Endothelial cell of umbilical vein (primary cell): ENCODE measurements around the gene HBQ1. TPM values are rescaled to one million over a fixed set of nuclear protein-coding genes. Genes with fewer than 3 reads are reported as not detected.

Source experiments
- BruUV-seq: library from RNA; stranded (reverse); fragments of 400-500 nt; replicated peaks from 2 replicates; lab custom pipeline; 2021; lab: Mats Ljungman, UMichigan
- CTCF ChIA-PET: fragments of 300-600, 350-600 bp; sonication (Branson Sonifier 250); formaldehyde crosslinking; loops from one replicate; lab custom pipeline; 2021; ENCODE audit warnings: antibody characterized with exemption, inconsistent platforms; lab: Charles Lee
- POLR2A ChIA-PET: fragments of 300-600, 350-600 bp; sonication (Branson Sonifier 250); formaldehyde crosslinking; loops from one replicate; lab custom pipeline; 2021; ENCODE audit warnings: antibody characterized with exemption, inconsistent platforms; lab: Charles Lee
- DNase-seq: peaks from one replicate; pipeline ENCODE4 v3.0.0-alpha.2; 2011; ENCODE audit warnings: low read depth, low spot score
- FAIRE-seq: peaks from 2 replicates; lab custom pipeline; 2011; peaks lifted over from hg19 to GRCh38; lab: Jason Lieb, UNC
- H2AFZ ChIP-seq: 2 replicates; pipeline ENCODE4 v1.6.0; 2012; ENCODE audit warnings: low read depth, low read length, control low read depth, inconsistent platforms
- H3K27ac ChIP-seq: 2 replicates; pipeline ENCODE4 v1.5.1; 2011; ENCODE audit warnings: low read depth, mild to moderate bottlenecking, control low read depth, low read length, moderate library complexity; ENCODE audit not compliant: insufficient read depth
- H3K27me3 ChIP-seq, 2 experiments: 2 replicates each; pipeline versions ENCODE4 v1.6.0 to v1.6.1; 2011; ENCODE audit warnings: low read length in 2 of 2, mixed read lengths in 1 of 2; ENCODE audit not compliant: control insufficient read depth in 2 of 2, insufficient read depth in 2 of 2
- H3K36me3 ChIP-seq, 2 experiments: 2 replicates in 1 of 2; 3 replicates in 1 of 2; pipeline ENCODE4 v1.5.1; 2011; ENCODE audit warnings: low read length in 2 of 2, mild to moderate bottlenecking in 1 of 2, moderate library complexity in 1 of 2; ENCODE audit not compliant: control insufficient read depth in 2 of 2, insufficient read depth in 2 of 2; ENCODE audit errors: extremely low read depth in 1 of 2
- H3K4me1 ChIP-seq: 3 replicates; pipeline ENCODE4 v1.5.1; 2011; ENCODE audit warnings: mild to moderate bottlenecking, low read length; ENCODE audit not compliant: control insufficient read depth, insufficient read depth; ENCODE audit errors: extremely low read depth
- H3K4me2 ChIP-seq: 2 replicates; pipeline ENCODE4 v1.6.1; 2011; ENCODE audit warnings: low read length, control low read depth, mixed read lengths; ENCODE audit not compliant: insufficient read depth
- H3K4me3 ChIP-seq, 3 experiments: fragments of 200-600 bp in 1 of 3; sonication (generic), shearing (Covaris generic) in 1 of 3; replicated peaks in 1 of 3; 2 replicates each; pipeline ENCODE4 v1.5.1; 2011 to 2016; ENCODE audit warnings: control low read depth in 3 of 3, low read length in 3 of 3, mild to moderate bottlenecking in 2 of 3, inconsistent platforms in 1 of 3, low read depth in 1 of 3, moderate library complexity in 1 of 3; ENCODE audit not compliant: insufficient read depth in 1 of 3
- H3K79me2 ChIP-seq: 2 replicates; pipeline ENCODE4 v1.6.0; 2012; ENCODE audit warnings: low read length, inconsistent platforms; ENCODE audit not compliant: control insufficient read depth, insufficient read depth
- H3K9ac ChIP-seq: replicated peaks from 2 replicates; pipeline ENCODE3; 2011; ENCODE audit warnings: low read length, control low read depth; ENCODE audit not compliant: insufficient read depth; ENCODE audit errors: extremely low read depth
- H3K9me1 ChIP-seq: replicated peaks from 3 replicates; pipeline ENCODE4 v1.6.0; 2011; ENCODE audit warnings: mild to moderate bottlenecking, low read length; ENCODE audit not compliant: control insufficient read depth, insufficient read depth; ENCODE audit errors: extremely low read depth
- H3K9me3 ChIP-seq: replicated peaks from 2 replicates; pipeline ENCODE4 v1.5.1; 2012; ENCODE audit warnings: low read length, inconsistent platforms; ENCODE audit not compliant: control insufficient read depth, insufficient read depth
- H4K20me1 ChIP-seq: replicated peaks from 2 replicates; pipeline ENCODE3; 2011; ENCODE audit warnings: mild to moderate bottlenecking, low read length; ENCODE audit not compliant: control insufficient read depth, insufficient read depth; ENCODE audit errors: extremely low read depth
- EZH2 ChIP-seq: IDR thresholded peaks from 2 replicates; pipeline ENCODE4 v1.6.1; 2012; ENCODE audit warnings: borderline replicate concordance, low read depth, mild to moderate bottlenecking, moderate library complexity, low read length, inconsistent platforms; ENCODE audit not compliant: severe bottlenecking
- FOS ChIP-seq: IDR thresholded peaks from 2 replicates; pipeline ENCODE4 v1.6.1; 2011; ENCODE audit warnings: mild to moderate bottlenecking, low read length, moderate library complexity, borderline replicate concordance; ENCODE audit not compliant: insufficient read depth
- GATA2 ChIP-seq: IDR thresholded peaks from 2 replicates; pipeline ENCODE4 v1.7.0; 2011; ENCODE audit warnings: low read depth, mild to moderate bottlenecking, moderate library complexity, mixed read lengths, low read length; ENCODE audit not compliant: insufficient read length, insufficient read depth
- JUN ChIP-seq: IDR thresholded peaks from 2 replicates; pipeline ENCODE4 v1.6.1; 2011; ENCODE audit warnings: borderline replicate concordance, low read depth; ENCODE audit not compliant: insufficient read length, insufficient read depth
- MYC ChIP-seq: IDR thresholded peaks from one replicate; pipeline ENCODE4 v1.6.1; 2011; ENCODE audit warnings: mild to moderate bottlenecking, low read depth, low read length
- POLR2A ChIP-seq: IDR thresholded peaks from 2 replicates; pipeline ENCODE4 v1.6.1; 2012; ENCODE audit warnings: low read depth, mild to moderate bottlenecking, control low read depth, low read length
- POLR2AphosphoS5 ChIP-seq: IDR thresholded peaks from 2 replicates; pipeline ENCODE4 v1.6.1; 2012; ENCODE audit warnings: low read depth, mild to moderate bottlenecking, control low read depth, low read length, moderate library complexity; ENCODE audit not compliant: insufficient read depth
- dilution Hi-C: fragments of 300-500 bp; cut with MboI; formaldehyde crosslinking; loops from one replicate; pipeline ENCODE4 v1.15.0; 2019; ENCODE audit warnings: low sequenced_read_pairs; ENCODE audit not compliant: extremely low pct_ligation_motif_present
- intact Hi-C: fragments of 100-400 bp; cut with micrococcal nuclease; formaldehyde crosslinking; loops from one replicate; pipeline ENCODE4 v1.10.0; 2022
- polyA plus RNA-seq, 4 experiments: library from polyadenylated mRNA; depleted of rRNA in 3 of 4; stranded (reverse) in 3 of 4; unstranded in 1 of 4; fragments of >200 nt; gene quantifications; 2 replicates each; pipeline versions ENCODE4 v1.2.1 to v1.2.3, GENCODE V29; 2011 to 2012; ENCODE audit warnings: missing spikeins in 1 of 4
- total RNA-seq: library from RNA; stranded (reverse); gene quantifications from 2 replicates; pipeline ENCODE4 v1.2.3, GENCODE V29; 2021
- TF ChIP-seq, protein P1 (sequence below), 2 donors: IDR thresholded peaks; 1 replicate in 1 of 2; 2 replicates in 1 of 2; pipeline ENCODE4 v1.5.1; 2011; ENCODE audit warnings: low read length in 2 of 2, mild to moderate bottlenecking in 2 of 2, moderate library complexity in 2 of 2, control low read depth in 1 of 2, inconsistent platforms in 1 of 2, low read depth in 1 of 2; ENCODE audit not compliant: insufficient read depth in 1 of 2; ENCODE audit errors: extremely low read depth in 1 of 2
- TF ChIP-seq, protein P2 (sequence below): IDR thresholded peaks from 2 replicates; pipeline ENCODE4 v1.6.1; 2011; ENCODE audit not compliant: insufficient read depth, insufficient read length

The HBQ1 gene
- total and polyA plus RNA-seq, 2 donors (not counting 3 experiments of a cell fraction or from before 2014, with no cell fraction given) = 0.75 TPM; not detected in 1

DNA sequence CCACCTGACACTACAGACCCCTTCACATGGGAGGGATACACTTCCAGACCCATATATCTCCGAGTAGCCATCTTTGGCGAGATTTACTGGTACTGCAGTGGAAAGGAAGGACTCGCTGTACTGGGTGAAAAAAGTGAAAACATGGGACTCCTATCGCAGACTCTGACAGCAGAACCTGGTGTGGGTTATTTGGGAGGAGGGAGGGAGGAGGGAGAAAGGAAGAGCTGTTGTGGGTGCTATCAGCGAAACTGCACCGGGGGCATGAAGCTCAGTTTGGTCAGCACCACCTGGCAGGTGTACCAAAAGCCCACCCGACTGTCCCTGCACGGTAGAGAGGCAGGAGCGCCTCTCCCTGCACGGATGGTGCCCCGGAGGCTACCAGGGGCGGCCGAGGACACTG lies 5.0 kb downstream of the HBQ1 start:
- Histone ChIP-seq H3K79me2 (no peaks in the 10 kb centered on the region), H3K4me1 (peaks cover 5% of the 10 kb centered on the region), H4K20me1 (no peaks in the 10 kb centered on the region), H3K9me3 (no peaks in the 10 kb centered on the region), H3K9me1 (no peaks in the 10 kb centered on the region), H3K9ac (no peak overlapping the region), H3K27me3 (no peaks in the 10 kb centered on the region), H3K36me3 (peaks cover 12 to 21% of the 10 kb centered on the region in 2 experiments), H3K4me3 (no peak overlapping the region), H3K4me2 (no peak overlapping the region), H2AFZ (no peak overlapping the region), H3K27ac (no peak overlapping the region)
- no peak for DNase-seq
- FAIRE-seq = no peak
- no TSS peak for BruUV-seq
- POLR2A ChIA-PET = interaction anchor here (0.6 kb wide), 1 partner anchor 152 kb away, joined by 8 read pairs; no protein-coding TSS in a partner anchor
- CTCF ChIA-PET = interaction anchor here (1.7 kb wide), 1 partner anchor 78 kb away, joined by 4 read pairs; no protein-coding TSS in a partner anchor
- TF ChIP-seq JUN (no peak), POLR2AphosphoS5 (no peak)
- dilution Hi-C loops (no loop called here), intact Hi-C loops (no loop called here)

DNA sequence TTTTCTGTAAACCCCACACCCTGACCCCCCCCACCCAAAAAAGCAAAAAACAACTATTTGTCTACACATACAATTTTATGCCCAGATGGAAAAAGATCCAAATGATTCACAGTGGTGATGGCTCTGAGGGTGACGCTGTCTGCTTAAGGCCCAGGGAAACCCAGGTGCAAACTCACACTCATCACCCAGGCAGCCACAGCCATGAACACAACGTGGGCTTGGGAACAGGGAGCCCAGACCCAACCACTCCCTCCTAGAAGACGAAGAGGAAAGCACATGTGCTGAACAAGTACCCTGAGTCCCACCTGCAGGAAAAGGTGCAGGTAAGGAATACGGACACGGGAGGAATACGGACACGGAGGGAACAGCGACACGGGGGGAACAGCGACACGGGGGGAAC lies 5.4 kb downstream of the HBQ1 start:
- DNase-seq (no peak), FAIRE-seq (no peak)
- Histone ChIP-seq H4K20me1 (no peaks in the 10 kb centered on the region), H3K9me1 (no peaks in the 10 kb centered on the region), H3K9ac (no peak overlapping the region), H3K27me3 (no peaks in the 10 kb centered on the region), H2AFZ (no peak overlapping the region), H3K4me2 (no peak overlapping the region), H3K79me2 (no peaks in the 10 kb centered on the region), H3K4me3 (no peak overlapping the region), H3K36me3 (peaks cover 12 to 24% of the 10 kb centered on the region in 2 experiments), H3K4me1 (peaks cover 5% of the 10 kb centered on the region), H3K9me3 (no peaks in the 10 kb centered on the region), H3K27ac (no peak overlapping the region)
- ChIA-PET POLR2A (no interaction called here), CTCF (no interaction called here)
- no TSS peak for BruUV-seq
- TF ChIP-seq, protein P1, sequence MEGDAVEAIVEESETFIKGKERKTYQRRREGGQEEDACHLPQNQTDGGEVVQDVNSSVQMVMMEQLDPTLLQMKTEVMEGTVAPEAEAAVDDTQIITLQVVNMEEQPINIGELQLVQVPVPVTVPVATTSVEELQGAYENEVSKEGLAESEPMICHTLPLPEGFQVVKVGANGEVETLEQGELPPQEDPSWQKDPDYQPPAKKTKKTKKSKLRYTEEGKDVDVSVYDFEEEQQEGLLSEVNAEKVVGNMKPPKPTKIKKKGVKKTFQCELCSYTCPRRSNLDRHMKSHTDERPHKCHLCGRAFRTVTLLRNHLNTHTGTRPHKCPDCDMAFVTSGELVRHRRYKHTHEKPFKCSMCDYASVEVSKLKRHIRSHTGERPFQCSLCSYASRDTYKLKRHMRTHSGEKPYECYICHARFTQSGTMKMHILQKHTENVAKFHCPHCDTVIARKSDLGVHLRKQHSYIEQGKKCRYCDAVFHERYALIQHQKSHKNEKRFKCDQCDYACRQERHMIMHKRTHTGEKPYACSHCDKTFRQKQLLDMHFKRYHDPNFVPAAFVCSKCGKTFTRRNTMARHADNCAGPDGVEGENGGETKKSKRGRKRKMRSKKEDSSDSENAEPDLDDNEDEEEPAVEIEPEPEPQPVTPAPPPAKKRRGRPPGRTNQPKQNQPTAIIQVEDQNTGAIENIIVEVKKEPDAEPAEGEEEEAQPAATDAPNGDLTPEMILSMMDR (IDR thresholded peaks at IDR 0.05; ENCODE audit: extremely low read depth in 1 of 2, insufficient read depth in 1 of 2, low read depth in 1 of 2, low read length in 2 of 2) = no peak
- no peak for TF ChIP-seq POLR2A
- TF ChIP-seq JUN = no peak
- TF ChIP-seq POLR2AphosphoS5 = no peak
- TF ChIP-seq, protein P2, sequence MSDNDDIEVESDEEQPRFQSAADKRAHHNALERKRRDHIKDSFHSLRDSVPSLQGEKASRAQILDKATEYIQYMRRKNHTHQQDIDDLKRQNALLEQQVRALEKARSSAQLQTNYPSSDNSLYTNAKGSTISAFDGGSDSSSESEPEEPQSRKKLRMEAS = no peak
- TF ChIP-seq FOS = no peak
- no peak for TF ChIP-seq GATA2
- no peak for TF ChIP-seq MYC
- no peak for TF ChIP-seq EZH2
- intact Hi-C loops = no loop called here
- dilution Hi-C loops = no loop called here
